Keratinocyte (primary cell): ENCODE data around the gene CD160.
"Not testable (repeated sequence)": the region's sequence is repeated elsewhere in the genome, so short reads cannot be mapped to it uniquely, and the experiment has no call there.

Experiments
- EZH2 ChIP-seq: IDR thresholded peaks from one replicate; pipeline ENCODE4 v1.6.1; 2012; ENCODE audit warnings: inconsistent platforms, mild to moderate bottlenecking, low read length, moderate library complexity
- TF ChIP-seq, protein P1 (sequence below), 3 experiments: IDR thresholded peaks in 1 of 3; conservative IDR thresholded peaks in 1 of 3; optimal IDR thresholded peaks in 1 of 3; 2 replicates in 2 of 3; 3 replicates in 1 of 3; pipeline versions ENCODE3 to v1.5.1; 2011; ENCODE audit warnings: low read length in 3 of 3, mild to moderate bottlenecking in 3 of 3, moderate library complexity in 2 of 3, control low read depth in 1 of 3, inconsistent platforms in 1 of 3; ENCODE audit not compliant: insufficient read depth in 2 of 3; ENCODE audit errors: extremely low read depth in 1 of 3

DNA sequence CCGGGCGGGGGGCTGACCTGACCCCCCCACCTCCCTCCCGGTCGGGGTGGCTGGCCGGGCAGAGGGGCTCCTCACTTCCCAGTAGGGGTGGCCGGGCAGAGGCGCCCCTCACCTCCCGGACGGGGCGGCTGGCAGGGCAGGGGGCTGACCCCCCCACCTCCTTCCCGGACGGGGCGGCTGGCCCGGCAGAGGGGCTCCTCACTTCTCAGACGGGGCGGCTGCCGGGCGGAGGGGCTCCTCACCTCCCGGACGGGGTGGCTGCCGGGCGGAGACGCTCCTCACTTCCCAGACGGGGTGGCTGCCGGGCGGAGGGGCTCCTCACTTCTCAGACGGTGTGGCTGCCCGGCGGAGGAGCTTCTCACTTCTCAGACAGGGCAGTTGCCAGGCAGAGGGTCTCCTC is 47.6 kb downstream of the CD160 start:
- TF ChIP-seq, protein P1, sequence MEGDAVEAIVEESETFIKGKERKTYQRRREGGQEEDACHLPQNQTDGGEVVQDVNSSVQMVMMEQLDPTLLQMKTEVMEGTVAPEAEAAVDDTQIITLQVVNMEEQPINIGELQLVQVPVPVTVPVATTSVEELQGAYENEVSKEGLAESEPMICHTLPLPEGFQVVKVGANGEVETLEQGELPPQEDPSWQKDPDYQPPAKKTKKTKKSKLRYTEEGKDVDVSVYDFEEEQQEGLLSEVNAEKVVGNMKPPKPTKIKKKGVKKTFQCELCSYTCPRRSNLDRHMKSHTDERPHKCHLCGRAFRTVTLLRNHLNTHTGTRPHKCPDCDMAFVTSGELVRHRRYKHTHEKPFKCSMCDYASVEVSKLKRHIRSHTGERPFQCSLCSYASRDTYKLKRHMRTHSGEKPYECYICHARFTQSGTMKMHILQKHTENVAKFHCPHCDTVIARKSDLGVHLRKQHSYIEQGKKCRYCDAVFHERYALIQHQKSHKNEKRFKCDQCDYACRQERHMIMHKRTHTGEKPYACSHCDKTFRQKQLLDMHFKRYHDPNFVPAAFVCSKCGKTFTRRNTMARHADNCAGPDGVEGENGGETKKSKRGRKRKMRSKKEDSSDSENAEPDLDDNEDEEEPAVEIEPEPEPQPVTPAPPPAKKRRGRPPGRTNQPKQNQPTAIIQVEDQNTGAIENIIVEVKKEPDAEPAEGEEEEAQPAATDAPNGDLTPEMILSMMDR (optimal IDR thresholded peaks at IDR 0.05 in 1 of 3, IDR thresholded peaks at IDR 0.05 in 1 of 3, conservative IDR thresholded peaks at IDR 0.05 in 1 of 3; ENCODE audit: extremely low read depth in 1 of 3, insufficient read depth in 2 of 3, low read length in 3 of 3) = not testable (repeated sequence)
- not testable (repeated sequence) for TF ChIP-seq EZH2
